Globus pallidus (tissue), 1 donor: ENCODE measurements around the gene ZBTB16.

Source experiments
- DNase-seq: peaks from one replicate; pipeline ENCODE4 v3.0.0-alpha.2; 2015; ENCODE audit warnings: low spot score

The ZBTB16 gene

GRCh38 chr11:114064216-114064615 is 4.7 kb downstream of the ZBTB16 start:
- DNase-seq: no peak

- no peak for DNase-seq
These were observed 5.6 kb downstream of the ZBTB16 start for GRCh38 chr11:114065094-114065493.

- DNase-seq: no peak
These were observed 6.6 kb downstream of the ZBTB16 start for GRCh38 chr11:114066046-114066648.

GRCh38 chr11:114068327-114068726 is 8.8 kb downstream of the ZBTB16 start:
- no peak for DNase-seq

GRCh38 chr11:114070464-114071139 is 11.1 kb downstream of the ZBTB16 start:
- no peak for DNase-seq

- no peak for DNase-seq
These were observed 13.7 kb downstream of the ZBTB16 start for GRCh38 chr11:114073007-114073827.

GRCh38 chr11:114073828-114074381 is 14.4 kb downstream of the ZBTB16 start:
- no peak for DNase-seq

GRCh38 chr11:114074546-114075343 is 15.2 kb downstream of the ZBTB16 start:
- DNase-seq: no peak

GRCh38 chr11:114075344-114075610 is 15.8 kb downstream of the ZBTB16 start:
- DNase-seq: no peak

- no peak for DNase-seq
These were observed 16.5 kb downstream of the ZBTB16 start for GRCh38 chr11:114075891-114076441.

GRCh38 chr11:114076921-114077331 is 17.4 kb downstream of the ZBTB16 start:
- no peak for DNase-seq

GRCh38 chr11:114077482-114078305 is 18.2 kb downstream of the ZBTB16 start:
- no peak for DNase-seq

- no peak for DNase-seq
These were observed 18.9 kb downstream of the ZBTB16 start for GRCh38 chr11:114078423-114078822.

GRCh38 chr11:114079511-114080065 is 20.1 kb downstream of the ZBTB16 start:
- DNase-seq: no peak

GRCh38 chr11:114080219-114080618 is 20.7 kb downstream of the ZBTB16 start:
- DNase-seq: no peak

- DNase-seq: no peak
These were observed 21.3 kb downstream of the ZBTB16 start for GRCh38 chr11:114080769-114081168.

GRCh38 chr11:114081641-114082414 is 22.3 kb downstream of the ZBTB16 start:
- no peak for DNase-seq

GRCh38 chr11:114082415-114082748 is 22.9 kb downstream of the ZBTB16 start:
- DNase-seq: no peak

- no peak for DNase-seq
These were observed 23.3 kb downstream of the ZBTB16 start for GRCh38 chr11:114082767-114083181.
